Measurements from ENCODE around the gene SLC41A3.

SLC41A3 gene

DNA sequence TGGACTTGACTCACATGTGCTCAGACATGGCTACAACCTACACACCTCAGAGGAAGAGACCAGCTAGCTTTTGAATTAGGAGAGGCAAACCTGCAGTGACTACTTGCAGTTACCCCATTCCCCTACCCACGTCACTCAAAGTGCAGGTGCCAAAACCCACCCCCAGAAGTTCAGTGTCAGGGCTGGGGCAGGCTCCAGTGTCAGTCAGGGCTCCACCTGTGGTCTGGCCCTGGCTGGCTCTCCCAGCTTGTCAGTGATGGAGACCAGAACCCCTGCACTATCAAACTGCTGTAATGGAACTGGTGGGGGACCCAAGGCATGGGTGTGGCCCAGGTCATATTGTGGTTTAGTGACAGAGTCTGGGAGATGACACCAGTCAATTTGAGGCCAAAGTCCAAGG, 32.6 kb upstream of the SLC41A3 start:
- ATAC-seq (replicated peaks; ENCODE audit: extremely low read depth, poor library complexity, severe bottlenecking) (no peak), DNase-seq (ENCODE audit: low spot score in 2 of 2) (no peak)
- no peaks in the 10 kb centered on the region for H3K36me3 Mint-ChIP-seq (ENCODE audit: insufficient read depth)
- H3K4me3 Mint-ChIP-seq, result no peak overlapping the region
- no peaks in the 10 kb centered on the region for H3K4me1 Mint-ChIP-seq
- no peaks in the 10 kb centered on the region for H3K9me3 Mint-ChIP-seq
- H3K27me3 Mint-ChIP-seq, result peaks cover 21% of the 10 kb centered on the region
- H3K27ac Mint-ChIP-seq (ENCODE audit: low read depth), result no peak overlapping the region

DNA sequence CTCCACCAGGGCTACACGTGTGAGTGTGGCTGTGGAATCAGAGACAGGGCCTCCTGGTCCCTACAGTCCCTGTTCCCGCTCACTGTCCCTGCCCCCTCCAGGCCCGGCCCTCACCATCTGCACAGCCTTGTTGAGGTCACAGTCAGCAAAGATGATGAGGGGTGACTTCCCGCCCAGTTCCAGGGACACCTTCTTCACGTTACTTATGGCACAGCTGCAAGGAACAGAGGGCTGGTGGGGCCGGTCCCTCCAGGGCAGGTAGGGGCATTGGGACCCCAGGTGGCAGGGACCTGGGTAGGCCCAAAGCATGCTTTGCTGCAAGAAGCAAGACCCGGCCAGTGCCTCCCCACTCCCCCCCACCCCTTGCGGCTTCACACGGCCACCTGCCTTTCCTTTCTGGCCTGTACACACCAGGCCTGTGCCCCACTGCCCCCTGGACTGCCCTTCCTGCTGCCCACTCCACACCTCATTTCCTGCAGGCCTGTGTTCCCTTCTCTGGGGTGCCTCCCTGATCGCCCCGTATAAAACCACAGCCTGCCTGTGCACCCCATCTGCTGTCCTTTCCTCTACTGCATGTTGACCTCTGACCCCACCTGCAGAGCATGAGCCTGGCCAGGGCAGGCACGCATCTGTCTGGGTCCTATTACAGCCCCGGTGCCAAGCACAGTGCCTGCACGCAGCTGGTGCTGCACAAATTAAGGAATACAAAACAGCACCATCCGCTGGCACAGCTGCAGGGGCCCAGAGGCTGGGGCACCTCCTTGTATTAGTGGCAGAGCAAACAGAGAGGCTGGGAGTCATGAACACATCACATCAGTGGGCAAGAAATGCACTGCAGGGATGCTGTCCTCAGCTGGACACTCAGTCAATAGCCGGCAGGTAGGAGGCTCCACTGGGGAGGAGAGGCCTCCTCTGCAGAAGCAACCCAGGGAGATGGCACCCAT, 30.8 kb upstream of the SLC41A3 start:
- Mint-ChIP-seq H3K4me1 (no peaks in the 10 kb centered on the region), H3K27ac (ENCODE audit: low read depth) (peak overlapping the region; percentile 7), H3K9me3 (no peaks in the 10 kb centered on the region), H3K36me3 (ENCODE audit: insufficient read depth) (no peaks in the 10 kb centered on the region), H3K27me3 (peaks cover 15% of the 10 kb centered on the region), H3K4me3 (no peak overlapping the region)
- DNase-seq (ENCODE audit: low spot score in 2 of 2) (no peak), ATAC-seq (replicated peaks; ENCODE audit: extremely low read depth, poor library complexity, severe bottlenecking) (no peak)

DNA sequence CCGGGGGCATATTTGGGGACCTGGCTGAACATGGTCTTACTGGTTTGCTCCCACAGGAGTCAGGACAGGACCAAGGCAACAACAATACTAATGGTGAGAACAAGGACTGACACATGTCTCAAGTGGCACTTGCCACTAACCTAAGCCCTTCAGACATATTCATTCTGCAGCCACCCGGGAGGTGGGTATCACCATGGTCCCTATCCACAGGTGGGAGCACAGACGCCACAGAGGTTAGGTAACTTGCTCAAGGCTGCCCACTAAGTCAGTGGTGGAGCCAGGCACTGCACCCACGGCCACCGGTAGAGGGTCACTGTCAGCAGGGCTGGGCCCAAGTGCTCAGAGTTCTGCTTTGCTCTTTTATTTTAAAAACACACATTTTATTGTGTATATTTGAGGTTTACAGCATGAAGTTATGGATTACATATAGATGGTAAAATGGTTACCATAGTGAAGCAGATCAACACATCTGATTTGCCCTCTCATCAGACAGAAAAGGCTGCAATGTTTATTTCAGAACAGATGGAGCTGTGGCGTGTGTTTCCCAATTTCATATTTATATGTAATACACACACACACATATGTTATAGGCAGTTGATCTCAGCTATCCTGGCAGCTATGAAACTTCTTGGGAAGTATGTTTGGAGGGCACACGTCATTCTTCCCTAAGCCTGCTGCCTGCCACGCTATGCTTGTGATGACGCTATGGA, 30.0 kb upstream of the SLC41A3 start:
- H3K27ac Mint-ChIP-seq (ENCODE audit: low read depth), result no peak overlapping the region
- peaks cover 7% of the 10 kb centered on the region for H3K27me3 Mint-ChIP-seq
- no peaks in the 10 kb centered on the region for H3K9me3 Mint-ChIP-seq
- ATAC-seq (replicated peaks; ENCODE audit: extremely low read depth, poor library complexity, severe bottlenecking), result no peak
- no peaks in the 10 kb centered on the region for H3K36me3 Mint-ChIP-seq (ENCODE audit: insufficient read depth)
- no peak overlapping the region for H3K4me3 Mint-ChIP-seq
- no peak for DNase-seq (ENCODE audit: low spot score in 2 of 2)
- no peaks in the 10 kb centered on the region for H3K4me1 Mint-ChIP-seq

DNA sequence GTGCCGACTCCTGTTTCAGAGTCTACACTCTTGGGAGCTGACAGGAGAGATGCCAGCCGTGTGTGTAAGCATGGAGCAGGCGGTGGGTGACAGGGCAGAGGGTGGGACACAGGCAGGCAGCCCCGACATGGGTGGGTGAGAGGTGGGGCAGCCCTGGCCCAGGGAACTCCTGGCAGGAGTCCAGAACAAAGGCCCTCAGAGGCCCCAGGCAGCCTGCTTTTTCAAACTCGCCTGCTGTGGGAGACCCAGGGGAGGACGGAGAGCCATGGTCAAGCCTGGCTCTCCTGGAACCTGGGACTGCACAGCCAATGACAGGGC, 29.3 kb upstream of the SLC41A3 start:
- no peak for ATAC-seq (replicated peaks; ENCODE audit: extremely low read depth, poor library complexity, severe bottlenecking)
- Mint-ChIP-seq H3K27ac (ENCODE audit: low read depth) (no peak overlapping the region), H3K27me3 (no peaks in the 10 kb centered on the region), H3K9me3 (no peaks in the 10 kb centered on the region), H3K36me3 (ENCODE audit: insufficient read depth) (no peaks in the 10 kb centered on the region), H3K4me1 (no peaks in the 10 kb centered on the region), H3K4me3 (no peak overlapping the region)
- DNase-seq (ENCODE audit: low spot score in 2 of 2), result no peak

DNA sequence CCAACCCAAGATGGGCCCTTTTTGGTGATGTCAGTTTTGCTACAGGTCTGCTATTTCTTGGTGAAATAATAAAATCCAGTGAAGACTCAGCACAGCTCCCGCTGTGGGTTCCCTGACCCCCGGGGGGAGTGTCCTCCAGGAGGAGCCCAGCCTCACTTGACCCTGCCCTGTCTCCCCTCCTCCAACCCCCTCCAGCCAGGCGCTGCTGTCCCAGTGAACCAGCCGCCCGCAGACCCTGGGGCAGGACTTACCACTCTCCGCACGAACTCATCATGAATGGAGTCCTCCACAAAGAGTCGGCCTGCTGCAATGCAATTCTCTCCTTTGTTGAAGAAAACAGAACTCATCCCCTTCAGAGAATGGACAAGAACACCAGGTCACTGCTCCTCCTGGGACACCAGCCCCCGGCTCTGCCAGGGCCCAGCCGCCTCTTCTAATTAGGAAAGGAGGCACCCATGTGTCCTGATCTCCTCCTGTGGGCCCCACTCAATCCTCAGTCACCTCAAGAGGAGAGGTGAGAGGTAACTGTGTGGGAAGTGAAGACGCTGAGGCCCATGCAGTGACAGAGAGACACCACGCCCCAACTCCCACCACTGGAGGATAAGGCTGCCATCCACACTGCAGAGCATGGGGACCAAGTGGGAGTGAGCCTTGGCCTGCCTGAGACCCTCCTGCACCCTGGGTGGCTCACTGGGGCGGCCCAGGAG, 28.8 kb upstream of the SLC41A3 start:
- no peak for ATAC-seq (replicated peaks; ENCODE audit: extremely low read depth, poor library complexity, severe bottlenecking)

DNA sequence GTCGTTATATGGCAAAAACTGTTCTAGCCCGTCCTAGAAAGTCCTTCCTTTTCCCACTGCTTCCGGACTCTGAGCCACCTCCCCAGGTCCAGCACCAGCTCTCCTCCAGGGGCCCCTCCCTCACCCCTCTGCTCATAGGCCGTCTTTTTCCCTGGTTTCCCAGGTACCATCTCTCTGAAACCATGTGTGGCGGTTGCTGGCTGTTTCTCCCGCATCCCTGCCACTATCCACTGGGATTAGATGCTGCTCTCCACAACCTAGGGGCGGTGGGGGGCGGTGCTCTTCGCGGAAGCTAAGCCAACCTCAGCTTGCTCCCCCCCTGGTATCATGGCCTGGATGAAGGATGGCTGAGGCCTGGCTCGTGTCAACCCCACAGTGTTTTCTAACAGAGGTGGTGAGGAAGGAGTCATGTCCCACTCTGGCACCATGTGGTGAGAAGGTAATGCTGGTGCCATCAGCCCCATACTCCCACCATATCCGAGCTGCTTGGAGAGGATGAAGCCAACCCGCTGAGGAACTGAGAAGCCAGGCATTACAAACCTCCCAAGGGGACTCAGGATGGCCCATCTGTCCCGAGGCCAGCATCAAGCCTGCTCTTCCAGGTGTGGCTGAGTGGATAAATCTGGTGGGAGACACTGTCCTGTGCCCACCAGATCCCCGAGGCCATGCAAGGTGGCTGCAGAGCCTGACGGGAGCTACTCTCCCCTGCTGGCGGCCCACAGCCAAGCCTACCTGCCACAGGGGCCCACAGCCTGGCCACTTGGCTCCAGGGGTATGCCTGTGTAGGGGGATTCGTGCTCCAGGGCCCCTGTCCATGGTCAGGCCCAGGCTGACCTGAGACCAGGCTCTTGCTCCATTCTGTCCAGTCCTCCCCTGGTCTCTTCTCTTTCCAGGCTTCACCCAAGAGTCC, 27.9 kb upstream of the SLC41A3 start:
- ATAC-seq (replicated peaks; ENCODE audit: extremely low read depth, poor library complexity, severe bottlenecking) (no peak), DNase-seq (ENCODE audit: low spot score in 2 of 2) (no peak)
- Mint-ChIP-seq H3K27me3 (no peaks in the 10 kb centered on the region), H3K27ac (ENCODE audit: low read depth) (no peak overlapping the region), H3K9me3 (no peaks in the 10 kb centered on the region), H3K4me3 (no peak overlapping the region), H3K36me3 (ENCODE audit: insufficient read depth) (no peaks in the 10 kb centered on the region), H3K4me1 (no peaks in the 10 kb centered on the region)

More for the DNA sequence above, 28.8 kb upstream of the SLC41A3 start:
- Mint-ChIP-seq H3K9me3 (no peaks in the 10 kb centered on the region), H3K27ac (ENCODE audit: low read depth) (no peak overlapping the region), H3K27me3 (no peaks in the 10 kb centered on the region), H3K36me3 (ENCODE audit: insufficient read depth) (no peaks in the 10 kb centered on the region), H3K4me3 (no peak overlapping the region), H3K4me1 (no peaks in the 10 kb centered on the region)
- DNase-seq (ENCODE audit: low spot score in 2 of 2), result no peak

DNA sequence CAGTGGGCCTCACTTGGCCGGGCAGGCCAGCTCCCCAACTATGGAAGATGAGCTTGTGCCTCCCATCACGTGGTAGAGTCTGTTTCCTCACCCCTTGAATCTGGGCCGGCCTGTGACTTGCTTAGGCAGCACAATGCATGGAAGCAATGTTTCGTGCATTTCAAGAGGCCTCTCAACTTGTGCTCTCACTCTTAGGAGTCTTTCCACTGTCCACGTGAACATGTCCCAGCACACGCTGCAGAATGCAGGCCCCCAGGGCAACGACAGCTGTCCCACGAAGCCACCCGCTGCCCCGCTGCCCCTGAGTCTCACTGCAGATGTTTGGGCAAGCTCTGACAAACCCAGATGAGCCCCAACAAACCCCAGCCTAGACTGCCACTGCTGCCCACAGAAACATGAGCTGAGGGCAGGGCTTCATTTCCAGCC, 27.2 kb upstream of the SLC41A3 start:
- Mint-ChIP-seq H3K4me3 (no peak overlapping the region), H3K4me1 (no peaks in the 10 kb centered on the region), H3K36me3 (ENCODE audit: insufficient read depth) (no peaks in the 10 kb centered on the region), H3K9me3 (no peaks in the 10 kb centered on the region), H3K27me3 (no peaks in the 10 kb centered on the region), H3K27ac (ENCODE audit: low read depth) (no peak overlapping the region)
- ATAC-seq (replicated peaks; ENCODE audit: extremely low read depth, poor library complexity, severe bottlenecking) (no peak), DNase-seq (ENCODE audit: low spot score in 2 of 2) (no peak)

DNA sequence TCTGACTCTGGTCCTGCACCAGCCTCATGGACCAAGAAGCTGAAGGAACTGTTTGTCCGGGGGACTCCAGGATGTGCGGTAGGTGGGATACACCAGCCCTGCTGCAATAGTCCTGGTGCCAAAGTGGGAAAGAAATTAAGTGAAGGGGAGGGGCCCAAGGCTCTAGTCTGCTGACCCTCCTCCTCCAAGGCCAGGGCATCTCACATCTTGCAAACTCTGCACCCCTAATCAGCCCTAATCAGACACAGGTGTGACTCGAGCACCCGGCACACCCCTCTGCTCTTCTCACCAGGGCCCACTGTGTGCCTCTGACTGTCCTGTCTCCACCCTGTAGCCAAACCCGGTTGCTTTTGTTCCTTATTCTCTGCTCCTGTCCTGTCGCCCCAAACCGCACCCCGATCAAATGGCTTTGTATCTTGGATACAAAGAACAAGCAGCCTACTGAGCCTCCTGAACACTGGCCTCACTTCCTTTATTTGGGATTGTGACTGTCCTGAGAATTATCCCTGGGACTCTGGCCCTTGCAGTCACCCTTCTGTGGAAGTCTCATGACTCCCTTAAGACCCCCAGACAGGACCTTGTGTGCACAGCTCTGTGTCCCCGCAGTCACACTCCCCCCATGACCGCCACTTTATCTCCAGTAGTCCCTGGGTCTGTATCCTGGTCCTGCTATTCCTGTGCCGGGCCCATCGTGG, 26.7 kb upstream of the SLC41A3 start:
- Mint-ChIP-seq H3K27ac (ENCODE audit: low read depth) (no peak overlapping the region), H3K4me3 (no peak overlapping the region)

DNA sequence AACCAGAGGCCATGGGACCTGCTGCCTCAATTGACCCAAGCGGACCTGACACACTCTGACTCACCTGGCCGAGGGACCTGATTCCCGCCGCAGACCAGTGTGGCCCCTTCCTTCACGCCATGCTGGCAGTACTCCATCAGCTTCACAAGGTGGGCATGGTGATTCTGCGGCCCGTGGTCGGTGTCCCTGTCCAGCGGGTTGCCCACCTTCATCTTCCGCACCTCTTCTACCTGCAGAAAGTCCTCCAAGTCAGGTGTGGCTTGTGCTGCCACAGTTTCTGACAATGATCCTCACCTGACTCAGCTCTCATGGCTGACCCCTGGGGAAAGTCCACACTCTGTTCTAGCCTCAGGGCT, 25.9 kb upstream of the SLC41A3 start:
- ATAC-seq (replicated peaks; ENCODE audit: extremely low read depth, poor library complexity, severe bottlenecking), result no peak

More for the DNA sequence above, 26.7 kb upstream of the SLC41A3 start:
- no peak for ATAC-seq (replicated peaks; ENCODE audit: extremely low read depth, poor library complexity, severe bottlenecking)
- no peak for DNase-seq (ENCODE audit: low spot score in 2 of 2)
- no peaks in the 10 kb centered on the region for H3K36me3 Mint-ChIP-seq (ENCODE audit: insufficient read depth)
- H3K27me3 Mint-ChIP-seq, result no peaks in the 10 kb centered on the region
- no peaks in the 10 kb centered on the region for H3K4me1 Mint-ChIP-seq
- H3K9me3 Mint-ChIP-seq, result no peaks in the 10 kb centered on the region

DNA sequence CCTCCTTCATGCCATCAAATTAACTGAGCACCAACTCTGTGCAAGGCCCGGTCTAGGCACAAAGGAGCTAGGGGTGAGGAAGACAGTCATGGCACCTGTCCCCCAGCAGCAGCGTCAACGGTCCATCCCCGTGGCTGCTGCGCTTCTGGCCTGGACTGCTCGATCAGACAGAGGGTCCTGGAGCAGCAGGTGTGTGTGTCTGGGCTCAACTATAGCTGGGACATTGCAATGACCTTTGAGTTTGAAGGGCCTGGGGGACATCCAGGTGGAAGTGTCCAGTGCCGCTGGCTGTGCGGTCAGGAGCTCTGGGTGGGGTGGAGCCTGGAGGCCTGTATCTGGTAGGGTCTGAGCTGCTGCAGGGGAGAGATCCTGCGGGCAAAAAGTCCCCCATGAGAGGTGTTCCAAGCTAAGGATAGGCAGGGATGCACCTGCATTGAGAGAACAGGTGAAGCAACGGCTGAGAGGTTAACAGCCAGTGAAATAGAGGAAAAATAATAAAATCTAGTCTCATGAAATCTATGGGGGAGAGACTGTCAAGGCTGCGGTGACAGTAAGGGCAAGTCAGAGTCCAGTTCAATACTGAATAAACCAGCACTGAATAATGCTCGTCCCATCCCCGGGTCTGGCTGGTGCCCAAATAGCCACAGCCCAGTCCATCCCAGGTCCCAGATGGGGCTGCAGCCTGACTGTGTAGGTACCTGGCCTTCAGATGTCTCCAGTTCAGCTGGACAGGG, 25.4 kb upstream of the SLC41A3 start:
- H3K4me1 Mint-ChIP-seq, result no peaks in the 10 kb centered on the region
- no peaks in the 10 kb centered on the region for H3K36me3 Mint-ChIP-seq (ENCODE audit: insufficient read depth)
- no peak for ATAC-seq (replicated peaks; ENCODE audit: extremely low read depth, poor library complexity, severe bottlenecking)
- H3K27me3 Mint-ChIP-seq, result no peaks in the 10 kb centered on the region
- H3K27ac Mint-ChIP-seq (ENCODE audit: low read depth), result no peak overlapping the region
- DNase-seq (ENCODE audit: low spot score in 2 of 2), result no peak
- no peak overlapping the region for H3K4me3 Mint-ChIP-seq
- no peaks in the 10 kb centered on the region for H3K9me3 Mint-ChIP-seq

More for the DNA sequence above, 25.9 kb upstream of the SLC41A3 start:
- Mint-ChIP-seq H3K4me3 (no peak overlapping the region), H3K27ac (ENCODE audit: low read depth) (no peak overlapping the region), H3K36me3 (ENCODE audit: insufficient read depth) (no peaks in the 10 kb centered on the region), H3K9me3 (no peaks in the 10 kb centered on the region), H3K27me3 (no peaks in the 10 kb centered on the region), H3K4me1 (no peaks in the 10 kb centered on the region)
- no peak for DNase-seq (ENCODE audit: low spot score in 2 of 2)

DNA sequence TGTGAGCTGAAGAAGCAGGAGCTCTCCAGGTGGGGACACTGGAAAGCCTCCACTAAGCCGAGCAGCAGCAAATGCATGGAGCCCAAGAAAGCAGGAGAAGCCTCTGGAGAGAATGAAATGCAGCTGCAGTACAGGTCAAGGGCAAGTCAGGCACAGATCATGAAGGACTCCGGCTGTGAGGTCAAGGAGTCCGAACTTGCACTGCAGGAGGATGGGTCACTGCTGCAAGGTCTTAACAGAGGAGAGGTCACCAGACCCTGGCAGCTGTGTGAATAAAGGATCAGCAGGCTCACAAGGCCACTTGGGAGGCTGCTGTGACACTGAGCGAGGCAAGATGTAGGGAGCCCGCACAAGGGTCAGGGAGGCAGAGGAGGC, 24.7 kb upstream of the SLC41A3 start:
- DNase-seq (ENCODE audit: low spot score in 2 of 2), result no peak
- Mint-ChIP-seq H3K4me3 (no peak overlapping the region), H3K36me3 (ENCODE audit: insufficient read depth) (no peaks in the 10 kb centered on the region), H3K27me3 (no peaks in the 10 kb centered on the region), H3K27ac (ENCODE audit: low read depth) (peak overlapping the region; percentile 45), H3K9me3 (no peaks in the 10 kb centered on the region), H3K4me1 (no peaks in the 10 kb centered on the region)
- ATAC-seq (replicated peaks; ENCODE audit: extremely low read depth, poor library complexity, severe bottlenecking), result no peak
